ENCODE results near the gene LYG2. TPM values are rescaled to one million over a fixed set of nuclear protein-coding genes. Genes with fewer than 3 reads are reported as not detected.
"Not testable (repeated sequence)": the region's sequence is repeated elsewhere in the genome, so short reads cannot be mapped to it uniquely, and the experiment has no call there.

LYG2 gene
- total RNA-seq, 2 donors from 2014 or later: not detected

GRCh38 chr2:99249951-99250350 is 5.5 kb downstream of the LYG2 start:
- H3K27me3 Mint-ChIP-seq: no peaks in the 10 kb centered on the region
- no peak for ATAC-seq
- H3K4me1 Mint-ChIP-seq (ENCODE audit: low read depth in 2 of 2): no peaks in the 10 kb centered on the region

GRCh38 chr2:99242151-99242550 is 13.3 kb downstream of the LYG2 start:
- DNase-seq (ENCODE audit: low spot score) (no peak), ATAC-seq (no peak)

More at GRCh38 chr2:99249951-99250350, 5.5 kb downstream of the LYG2 start:
- Mint-ChIP-seq H3K9me3 (no peaks in the 10 kb centered on the region), H3K36me3 (no peaks in the 10 kb centered on the region), H3K4me3 (no peak overlapping the region), H3K27ac (no peak overlapping the region)
- DNase-seq (ENCODE audit: low spot score): no peak

GRCh38 chr2:99240431-99240830 is 15.0 kb downstream of the LYG2 start:
- no peaks in the 10 kb centered on the region for H3K4me1 Mint-ChIP-seq (ENCODE audit: low read depth in 2 of 2)
- H3K9me3 Mint-ChIP-seq: no peaks in the 10 kb centered on the region

More at GRCh38 chr2:99242151-99242550, 13.3 kb downstream of the LYG2 start:
- Mint-ChIP-seq H3K27me3 (no peaks in the 10 kb centered on the region), H3K4me1 (ENCODE audit: low read depth in 2 of 2) (no peaks in the 10 kb centered on the region), H3K4me3 (no peak overlapping the region), H3K27ac (no peak overlapping the region), H3K36me3 (no peaks in the 10 kb centered on the region), H3K9me3 (no peaks in the 10 kb centered on the region)

GRCh38 chr2:99238599-99238998 is 16.9 kb downstream of the LYG2 start:
- H3K4me3 Mint-ChIP-seq: no peak overlapping the region
- no peaks in the 10 kb centered on the region for H3K4me1 Mint-ChIP-seq (ENCODE audit: low read depth in 2 of 2)
- ATAC-seq (no peak), DNase-seq (ENCODE audit: low spot score) (no peak)
- no peaks in the 10 kb centered on the region for H3K36me3 Mint-ChIP-seq
- H3K9me3 Mint-ChIP-seq: no peaks in the 10 kb centered on the region
- H3K27me3 Mint-ChIP-seq: no peaks in the 10 kb centered on the region
- no peak overlapping the region for H3K27ac Mint-ChIP-seq

More at GRCh38 chr2:99240431-99240830, 15.0 kb downstream of the LYG2 start:
- ATAC-seq: no peak
- Mint-ChIP-seq H3K27ac (no peak overlapping the region), H3K36me3 (no peaks in the 10 kb centered on the region), H3K4me3 (no peak overlapping the region), H3K27me3 (no peaks in the 10 kb centered on the region)
- DNase-seq (ENCODE audit: low spot score): no peak

GRCh38 chr2:99233177-99233576 is 22.3 kb downstream of the LYG2 start:
- not testable (repeated sequence) for ATAC-seq; H3K4me3 Mint-ChIP-seq; DNase-seq (ENCODE audit: low spot score); H3K4me1 Mint-ChIP-seq (ENCODE audit: low read depth in 2 of 2); H3K27ac Mint-ChIP-seq
- peaks cover 14% of the 10 kb centered on the region for H3K36me3 Mint-ChIP-seq
- peaks cover 16% of the 10 kb centered on the region for H3K9me3 Mint-ChIP-seq
- peaks cover 8 to 25% of the 10 kb centered on the region in 2 donors for H3K27me3 Mint-ChIP-seq

- no peak for ATAC-seq
- H3K9me3 Mint-ChIP-seq: no peaks in the 10 kb centered on the region
- no peaks in the 10 kb centered on the region for H3K4me1 Mint-ChIP-seq (ENCODE audit: low read depth in 2 of 2)
- DNase-seq (ENCODE audit: low spot score): no peak
- H3K27me3 Mint-ChIP-seq: no peaks in the 10 kb centered on the region
- no peak overlapping the region for H3K27ac Mint-ChIP-seq
- no peaks in the 10 kb centered on the region for H3K36me3 Mint-ChIP-seq
- H3K4me3 Mint-ChIP-seq: no peak overlapping the region
Measured at GRCh38 chr2:99217929-99218501, 37.5 kb downstream of the LYG2 start.

GRCh38 chr2:99216096-99216495 is 39.4 kb downstream of the LYG2 start:
- DNase-seq (ENCODE audit: low spot score) (no peak), ATAC-seq (no peak)
- Mint-ChIP-seq H3K27ac (no peak overlapping the region), H3K36me3 (no peaks in the 10 kb centered on the region), H3K9me3 (no peaks in the 10 kb centered on the region), H3K4me3 (no peak overlapping the region), H3K27me3 (no peaks in the 10 kb centered on the region), H3K4me1 (ENCODE audit: low read depth in 2 of 2) (no peaks in the 10 kb centered on the region)

GRCh38 chr2:99205491-99205890 is 50.0 kb downstream of the LYG2 start:
- peaks cover 22% of the 10 kb centered on the region for H3K36me3 Mint-ChIP-seq
- no peak overlapping the region for H3K27ac Mint-ChIP-seq
- H3K4me1 Mint-ChIP-seq (ENCODE audit: low read depth in 2 of 2): peaks cover 0 to 4% of the 10 kb centered on the region in 2 donors
- DNase-seq (ENCODE audit: low spot score) (no peak), ATAC-seq (no peak)
- no peak overlapping the region for H3K4me3 Mint-ChIP-seq
- no peaks in the 10 kb centered on the region for H3K27me3 Mint-ChIP-seq
- no peaks in the 10 kb centered on the region for H3K9me3 Mint-ChIP-seq

- ATAC-seq (no peak), DNase-seq (ENCODE audit: low spot score) (no peak)
- Mint-ChIP-seq H3K9me3 (no peaks in the 10 kb centered on the region), H3K27me3 (no peaks in the 10 kb centered on the region), H3K36me3 (peaks cover 6% of the 10 kb centered on the region), H3K4me1 (ENCODE audit: low read depth in 2 of 2) (peaks cover 0 to 3% of the 10 kb centered on the region in 2 donors), H3K27ac (no peak overlapping the region), H3K4me3 (no peak overlapping the region)
Measured at GRCh38 chr2:99201959-99202678, 53.3 kb downstream of the LYG2 start.

GRCh38 chr2:99200076-99200800 is 55.2 kb downstream of the LYG2 start:
- ATAC-seq (no peak), DNase-seq (ENCODE audit: low spot score) (no peak)
- no peaks in the 10 kb centered on the region for H3K27me3 Mint-ChIP-seq
- H3K36me3 Mint-ChIP-seq: no peaks in the 10 kb centered on the region
- H3K4me1 Mint-ChIP-seq (ENCODE audit: low read depth in 2 of 2): peaks cover 0 to 3% of the 10 kb centered on the region in 2 donors
- no peak overlapping the region for H3K27ac Mint-ChIP-seq
- no peaks in the 10 kb centered on the region for H3K9me3 Mint-ChIP-seq
- H3K4me3 Mint-ChIP-seq: no peak overlapping the region

- Mint-ChIP-seq H3K27ac (no peak overlapping the region), H3K4me1 (ENCODE audit: low read depth in 2 of 2) (peaks cover 0 to 3% of the 10 kb centered on the region in 2 donors), H3K27me3 (no peaks in the 10 kb centered on the region), H3K36me3 (peaks cover 5% of the 10 kb centered on the region), H3K9me3 (no peaks in the 10 kb centered on the region), H3K4me3 (no peak overlapping the region)
- ATAC-seq (no peak), DNase-seq (ENCODE audit: low spot score) (no peak)
Measured at GRCh38 chr2:99198103-99198841, 57.2 kb downstream of the LYG2 start.

- H3K4me3 Mint-ChIP-seq; H3K27me3 Mint-ChIP-seq; H3K9me3 Mint-ChIP-seq; ATAC-seq; H3K27ac Mint-ChIP-seq; DNase-seq (ENCODE audit: low spot score): not testable (repeated sequence)
- H3K36me3 Mint-ChIP-seq: peaks cover 29% of the 10 kb centered on the region
- peaks cover 8 to 10% of the 10 kb centered on the region in 2 donors for H3K4me1 Mint-ChIP-seq (ENCODE audit: low read depth in 2 of 2)
Measured at GRCh38 chr2:99192364-99192763, 63.1 kb downstream of the LYG2 start.

Data from natural killer cell treated with Interleukin-12 subunit alpha and Interleukin-12 subunit beta and Interleukin-15 and Interleukin-18, amount 100 ng/mL, for 72 hours (primary cell).